WERI-Rb-1 (cell line): Measurements from ENCODE around the gene NFKBIL1.

Experiments
- DNase-seq: peaks from one replicate; pipeline ENCODE4 v3.0.0-alpha.2; 2020
- H3K27ac ChIP-seq: fragments of 250-450 bp; sonication (Bioruptor Pico); 2 replicates; pipeline ENCODE4 v1.5.1; 2020; ENCODE audit warnings: mild to moderate bottlenecking, moderate library complexity
- H3K27me3 ChIP-seq: fragments of 250-450 bp; sonication (Bioruptor Pico); 2 replicates; pipeline ENCODE4 v1.5.1; 2021; ENCODE audit warnings: mild to moderate bottlenecking, low read depth, moderate library complexity; ENCODE audit not compliant: insufficient read depth, severe bottlenecking
- H3K36me3 ChIP-seq: fragments of 250-450 bp; sonication (Bioruptor Pico); 2 replicates; pipeline ENCODE4 v1.5.1; 2020; ENCODE audit warnings: mild to moderate bottlenecking, moderate library complexity
- H3K4me3 ChIP-seq: 2 replicates; pipeline ENCODE4 v1.5.1; 2011; ENCODE audit warnings: low read depth, mild to moderate bottlenecking, control low read depth, low read length
- H3K9me3 ChIP-seq: fragments of 250-450 bp; sonication (Bioruptor Pico); 2 replicates; pipeline ENCODE4 v1.5.1; 2021; ENCODE audit warnings: mild to moderate bottlenecking, moderate library complexity; ENCODE audit not compliant: severe bottlenecking
- CTCF ChIP-seq: IDR thresholded peaks from 2 replicates; pipeline ENCODE4 v1.5.1; 2011; ENCODE audit warnings: low read depth, mild to moderate bottlenecking, control low read depth, inconsistent platforms, low read length

The NFKBIL1 gene

GRCh38 chr6:31569861-31570536 is 22.6 kb downstream of the NFKBIL1 start:
- H3K27ac ChIP-seq, result no peak overlapping the region
- no peaks in the 10 kb centered on the region for H3K9me3 ChIP-seq
- no peak for DNase-seq
- H3K27me3 ChIP-seq, result no peaks in the 10 kb centered on the region
- H3K4me3 ChIP-seq, result no peak overlapping the region
- no peak for TF ChIP-seq CTCF
- H3K36me3 ChIP-seq, result no peaks in the 10 kb centered on the region

GRCh38 chr6:31572041-31572911 is 24.9 kb downstream of the NFKBIL1 start, which contains the start of gene LTA:
LTA (plus strand) TSS chr6:31572289; CDS start chr6:31572743, 454 bp downstream.
- no peak within 1 kb of the TSS for H3K27ac ChIP-seq
- no peak within 1 kb of the TSS for H3K4me3 ChIP-seq
- TF ChIP-seq CTCF, result no peak

GRCh38 chr6:31573239-31574105 is 26.1 kb downstream of the NFKBIL1 start:
- H3K27ac ChIP-seq, result no peak overlapping the region
- no peaks in the 10 kb centered on the region for H3K9me3 ChIP-seq
- no peak for TF ChIP-seq CTCF
- no peak overlapping the region for H3K4me3 ChIP-seq
- H3K36me3 ChIP-seq, result no peaks in the 10 kb centered on the region
- DNase-seq, result no peak
- no peaks in the 10 kb centered on the region for H3K27me3 ChIP-seq

More at GRCh38 chr6:31572041-31572911, 24.9 kb downstream of the NFKBIL1 start, which contains the start of gene LTA:
- Histone ChIP-seq H3K27me3 (no peaks in the 10 kb centered on the region), H3K9me3 (no peaks in the 10 kb centered on the region), H3K36me3 (no peaks in the 10 kb centered on the region)
- DNase-seq, result no peak

- TF ChIP-seq CTCF, result peak; percentile 48
- DNase-seq, result no peak
- no peak overlapping the region for H3K4me3 ChIP-seq
- H3K9me3 ChIP-seq, result no peaks in the 10 kb centered on the region
- no peak overlapping the region for H3K27ac ChIP-seq
- no peaks in the 10 kb centered on the region for H3K27me3 ChIP-seq
- no peaks in the 10 kb centered on the region for H3K36me3 ChIP-seq
Measured at GRCh38 chr6:31574106-31575061, 27.0 kb downstream of the NFKBIL1 start.

GRCh38 chr6:31575335-31575901 is 28.0 kb downstream of the NFKBIL1 start, which contains the start of gene TNF:
TNF (plus strand) TSS chr6:31575565; CDS start chr6:31575742, 177 bp downstream.
- no peaks in the 10 kb centered on the region for H3K27me3 ChIP-seq
- no peaks in the 10 kb centered on the region for H3K9me3 ChIP-seq
- TF ChIP-seq CTCF, result no peak
- H3K36me3 ChIP-seq, result no peaks in the 10 kb centered on the region
- no peak for DNase-seq
- H3K27ac ChIP-seq, result no peak within 1 kb of the TSS
- H3K4me3 ChIP-seq, result no peak within 1 kb of the TSS
